A549 (cell line): ENCODE data around the gene ERRFI1. TPM values are rescaled to one million over a fixed set of nuclear protein-coding genes. Genes with fewer than 3 reads are reported as not detected.

Experiments
- ATAC-seq, 2 experiments: fragments of 200-7000 bp in 1 of 2; fragments of >200 bp in 1 of 2; cut with Nextera tagmentation in 1 of 2; cut with Tn5 transposase in 1 of 2; 3 replicates each; pipeline versions ENCODE4 v1.8.0 to v1.9.1; 2018 to 2020; ENCODE audit warnings: mild to moderate bottlenecking in 1 of 2, moderate library complexity in 1 of 2
- CTCF ChIA-PET: fragments of 300-600 bp; sonication (Branson Sonifier 250); formaldehyde crosslinking; extraction: SDS; loops from one replicate; lab custom pipeline; 2021; ENCODE audit warnings: antibody characterized with exemption, inconsistent platforms; lab: Yijun Ruan, JAX
- POLR2A ChIA-PET: fragments of 350-600 bp; formaldehyde crosslinking; extraction: SDS; loops from one replicate; lab custom pipeline; 2021; ENCODE audit warnings: antibody characterized with exemption, inconsistent platforms; lab: Yijun Ruan, JAX
- DNase-seq, 2 experiments: peaks; one replicate each; pipeline versions ENCODE4 v3.0.0 to v3.0.0-alpha.2; 2011 to 2016; ENCODE audit warnings: low read depth in 1 of 2, low spot score in 1 of 2
- FAIRE-seq: peaks from 2 replicates; lab custom pipeline; 2011; peaks lifted over from hg19 to GRCh38; lab: Jason Lieb, UNC
- H3K27ac ChIP-seq, 2 experiments: fragments of >200 bp; sonication (Bioruptor Twin); formaldehyde crosslinking; 3 replicates each; pipeline ENCODE4 v1.5.1; 2016 to 2017
- H3K4me1 ChIP-seq: fragments of >200 bp; sonication (Bioruptor Twin); formaldehyde crosslinking; 3 replicates; pipeline ENCODE4 v1.6.1; 2016
- H3K4me2 ChIP-seq: fragments of >200 bp; sonication (Bioruptor Twin); formaldehyde crosslinking; 3 replicates; pipeline ENCODE4 v1.6.1; 2016
- H3K4me3 ChIP-seq: fragments of >200 bp; sonication (Bioruptor Twin); formaldehyde crosslinking; 3 replicates; pipeline ENCODE4 v1.5.1; 2016
- H3K9me3 ChIP-seq: fragments of >200 bp; sonication (Bioruptor Twin); formaldehyde crosslinking; 3 replicates; pipeline ENCODE4 v1.6.1; 2016
- CHD2 ChIP-seq: fragments of 150-350 bp; IDR thresholded peaks from 2 replicates; pipeline ENCODE4 v1.6.1; 2014; ENCODE audit warnings: low read length; ENCODE audit not compliant: partially characterized antibody
- FOSL2 ChIP-seq, 2 experiments: fragments of 450-650 bp in 1 of 2; fragments of >200 bp in 1 of 2; sonication (Bioruptor Twin) in 1 of 2; formaldehyde crosslinking; IDR thresholded peaks; 2 replicates each; pipeline versions ENCODE4 v1.5.0 to v1.6.1; 2016 to 2020; ENCODE audit warnings: mild to moderate bottlenecking in 1 of 2, moderate library complexity in 1 of 2
- FOXS1 ChIP-seq: fragments of 250-450 bp; sonication (Bioruptor Pico); IDR thresholded peaks from 2 replicates; pipeline ENCODE4 v1.5.0; 2020; ENCODE audit warnings: mild to moderate bottlenecking, moderate library complexity
- GATA3 ChIP-seq: IDR thresholded peaks from 2 replicates; pipeline ENCODE4 v1.6.1; 2012; ENCODE audit warnings: borderline replicate concordance
- HOXB5 ChIP-seq: fragments of 250-450 bp; sonication (Bioruptor Pico); IDR thresholded peaks from 2 replicates; pipeline ENCODE4 v1.5.0; 2020; ENCODE audit warnings: mild to moderate bottlenecking, moderate library complexity
- JUN ChIP-seq, 2 experiments: fragments of >200 bp; sonication (Bioruptor Twin); formaldehyde crosslinking; IDR thresholded peaks; 2 replicates in 1 of 2; 3 replicates in 1 of 2; pipeline ENCODE4 v1.6.1; 2016 to 2017
- MAFK ChIP-seq: fragments of 450-650 bp; IDR thresholded peaks from 2 replicates; pipeline ENCODE4 v1.6.1; 2014; ENCODE audit not compliant: partially characterized antibody
- NFE2L2 ChIP-seq: fragments of 150-350 bp; conservative IDR thresholded peaks from 2 replicates; pipeline ENCODE4 v1.6.1; 2014; ENCODE audit warnings: low read length
- PHF8 ChIP-seq: fragments of 200-600 bp; sonication (generic); IDR thresholded peaks from 2 replicates; pipeline ENCODE4 v1.6.1; 2016; ENCODE audit warnings: low read depth, mild to moderate bottlenecking, antibody characterized with exemption, moderate library complexity, borderline replicate concordance
- POLR2A ChIP-seq: IDR thresholded peaks from 2 replicates; pipeline ENCODE4 v1.6.1; 2012; ENCODE audit warnings: mild to moderate bottlenecking, low read length
- TFCP2L1 ChIP-seq: fragments of 250-450 bp; sonication (Bioruptor Pico); IDR thresholded peaks from 2 replicates; pipeline ENCODE4 v1.5.0; 2021; ENCODE audit warnings: mild to moderate bottlenecking
- ZC3H11A ChIP-seq: fragments of 450-650 bp; IDR thresholded peaks from 2 replicates; pipeline ENCODE4 v1.6.1; 2014; ENCODE audit warnings: antibody characterized with exemption, mild to moderate bottlenecking
- ZSCAN20 ChIP-seq: fragments of 250-450 bp; sonication (Bioruptor Pico); IDR thresholded peaks from 2 replicates; pipeline ENCODE4 v1.8.0; 2022; ENCODE audit warnings: mild to moderate bottlenecking, moderate library complexity
- WGBS: methylation state at CpG from one replicate; pipeline ENCODE4 v1.1.6; 2017; ENCODE audit errors: missing lambda C conversion rate; 5-methylcytosine and 5-hydroxymethylcytosine counted together
- polyA minus RNA-seq: library from RNA; depleted of rRNA, polyadenylated mRNA; stranded (reverse); fragments of >200 nt; gene quantifications from 2 replicates; pipeline ENCODE4 v1.2.3, GENCODE V29; 2011; rRNA and poly(A)+ RNA removed
- polyA plus RNA-seq, 4 experiments: library from polyadenylated mRNA; depleted of rRNA in 3 of 4; stranded (reverse); fragments of >200 nt; fragmentation: RNase III in 1 of 4; extraction: RNeasy Plus Mini Kit Qiagen cat#74134 plus additional on column Dnase treatment in 1 of 4; gene quantifications; 2 replicates in 3 of 4; 3 replicates in 1 of 4; pipeline ENCODE4 v1.2.3, GENCODE V29; 2011 to 2017
- TF ChIP-seq, protein P1 (sequence below): fragments of >200 bp; sonication (Bioruptor Twin); formaldehyde crosslinking; IDR thresholded peaks from 3 replicates; pipeline ENCODE4 v1.6.1; 2016
- TF ChIP-seq, protein P2 (sequence below): IDR thresholded peaks from 2 replicates; pipeline ENCODE4 v1.6.1; 2012
- TF ChIP-seq, protein P3 (sequence below): IDR thresholded peaks from 2 replicates; pipeline ENCODE4 v1.6.1; 2012; ENCODE audit warnings: low read depth, borderline replicate concordance
- TF ChIP-seq, protein P4 (sequence below): fragments of 200-600 bp; sonication (generic); IDR thresholded peaks from 2 replicates; pipeline ENCODE4 v1.6.1; 2016; ENCODE audit warnings: antibody characterized with exemption, mild to moderate bottlenecking, moderate library complexity

Gene ERRFI1, protein sequence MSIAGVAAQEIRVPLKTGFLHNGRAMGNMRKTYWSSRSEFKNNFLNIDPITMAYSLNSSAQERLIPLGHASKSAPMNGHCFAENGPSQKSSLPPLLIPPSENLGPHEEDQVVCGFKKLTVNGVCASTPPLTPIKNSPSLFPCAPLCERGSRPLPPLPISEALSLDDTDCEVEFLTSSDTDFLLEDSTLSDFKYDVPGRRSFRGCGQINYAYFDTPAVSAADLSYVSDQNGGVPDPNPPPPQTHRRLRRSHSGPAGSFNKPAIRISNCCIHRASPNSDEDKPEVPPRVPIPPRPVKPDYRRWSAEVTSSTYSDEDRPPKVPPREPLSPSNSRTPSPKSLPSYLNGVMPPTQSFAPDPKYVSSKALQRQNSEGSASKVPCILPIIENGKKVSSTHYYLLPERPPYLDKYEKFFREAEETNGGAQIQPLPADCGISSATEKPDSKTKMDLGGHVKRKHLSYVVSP
- 193 and 217 TPM in 2 replicates for polyA plus RNA-seq (2011; rRNA removed)
- 48.0 and 74.2 TPM in 2 replicates for polyA plus RNA-seq (2012; cell fraction: cytosol; rRNA removed)
- polyA plus RNA-seq (2012; cell fraction: nucleus; rRNA removed) = 61.4 and 108 TPM in 2 replicates
- 44.2 to 51.0 TPM (median 49.0 TPM) in 3 replicates for polyA plus RNA-seq (2017; fragmentation: RNase III; extraction: RNeasy Plus Mini Kit Qiagen cat#74134 plus additional on column Dnase treatment)
- 94.7 and 114 TPM in 2 replicates for polyA minus RNA-seq

DNA sequence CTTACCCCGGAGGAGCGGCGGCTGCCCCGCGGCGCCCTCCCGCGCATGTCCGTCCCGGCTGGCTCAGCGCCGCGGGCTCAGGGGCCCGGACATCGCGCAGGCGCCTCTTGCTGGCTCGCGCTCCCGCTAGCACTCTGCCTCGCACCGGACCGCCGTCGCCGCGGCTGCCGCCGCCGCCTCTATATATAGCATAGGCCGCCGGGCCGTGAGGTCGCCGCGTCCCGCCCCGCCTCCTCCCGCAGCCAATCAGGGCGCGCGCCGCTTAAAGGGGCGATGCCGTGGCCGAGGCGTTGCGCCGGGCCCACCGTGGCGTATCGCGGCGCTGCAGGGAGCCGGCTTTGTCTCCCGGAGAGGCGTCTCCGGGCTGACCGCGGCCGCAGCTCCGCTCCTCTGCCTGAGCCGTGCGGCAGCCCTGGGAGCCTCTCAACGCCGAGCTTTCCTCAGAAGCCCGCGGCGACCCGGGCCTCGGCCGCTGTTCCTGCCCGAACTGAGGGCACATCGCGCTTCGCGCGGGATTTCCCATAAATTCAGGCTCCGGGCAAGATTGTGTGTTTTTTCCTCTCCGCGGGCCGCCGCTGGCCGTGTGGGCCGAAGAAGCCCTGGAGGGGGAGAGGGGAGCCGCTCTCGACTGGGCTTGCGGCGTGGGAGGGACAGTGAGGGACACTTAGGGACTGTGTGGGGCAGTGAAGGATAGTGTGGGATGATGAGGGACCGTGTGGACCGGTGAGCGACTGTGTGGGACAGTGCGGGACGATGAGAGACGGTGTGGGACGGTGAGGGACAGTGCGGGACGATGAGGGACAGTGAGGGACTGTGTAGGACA lies at the start of gene ERRFI1:
ERRFI1 (minus strand) TSS at position 157 of the 823 bp plus-strand sequence. CDS start 10,690 bp downstream, outside the sequence.
- under 1% methylated on average over 14 of the region's 98 CpGs for WGBS
- FAIRE-seq (no peak), DNase-seq (peak; percentile 55 to 94), ATAC-seq (peak; percentile 75 to 76)
- peak within 1 kb of the TSS; percentile 86 for H3K4me2 ChIP-seq
- H3K27ac ChIP-seq = peak within 1 kb of the TSS; percentile 98 to 100
- POLR2A ChIA-PET = interaction anchor here (0.5 to 1.4 kb wide), 13 partner anchors 8 to 288 kb away, joined by 3 to 7 read pairs (median 4); no protein-coding TSS in a partner anchor
- peaks cover 28% of the 10 kb centered on the region for H3K4me1 ChIP-seq
- TF ChIP-seq, protein P1, sequence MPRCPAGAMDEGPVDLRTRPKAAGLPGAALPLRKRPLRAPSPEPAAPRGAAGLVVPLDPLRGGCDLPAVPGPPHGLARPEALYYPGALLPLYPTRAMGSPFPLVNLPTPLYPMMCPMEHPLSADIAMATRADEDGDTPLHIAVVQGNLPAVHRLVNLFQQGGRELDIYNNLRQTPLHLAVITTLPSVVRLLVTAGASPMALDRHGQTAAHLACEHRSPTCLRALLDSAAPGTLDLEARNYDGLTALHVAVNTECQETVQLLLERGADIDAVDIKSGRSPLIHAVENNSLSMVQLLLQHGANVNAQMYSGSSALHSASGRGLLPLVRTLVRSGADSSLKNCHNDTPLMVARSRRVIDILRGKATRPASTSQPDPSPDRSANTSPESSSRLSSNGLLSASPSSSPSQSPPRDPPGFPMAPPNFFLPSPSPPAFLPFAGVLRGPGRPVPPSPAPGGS = peak; percentile 98
- TF ChIP-seq HOXB5 (CRISPR knock-in tag) (0 out of 2 replicates have a peak, but pooled peaks have one; percentile 61), ZC3H11A (no peak), TFCP2L1 (peak; percentile 66; the same call in 1 of the 2 replicates), PHF8 (no peak), JUN (IDR thresholded peaks at IDR 0.05) (peak; percentile 96 to 98), POLR2A (peak; percentile 97), NFE2L2 (no peak), MAFK (no peak), ZSCAN20 (CRISPR knock-in tag) (no peak), CHD2 (peak; percentile 72), FOSL2 (IDR thresholded peaks at IDR 0.05) (no peak), FOSL2 (CRISPR knock-in tag; IDR thresholded peaks at IDR 0.05) (peak; percentile 21), GATA3 (peak; percentile 37; the same call in 1 of the 2 replicates), FOXS1 (no peak)
- TF ChIP-seq, protein P2, sequence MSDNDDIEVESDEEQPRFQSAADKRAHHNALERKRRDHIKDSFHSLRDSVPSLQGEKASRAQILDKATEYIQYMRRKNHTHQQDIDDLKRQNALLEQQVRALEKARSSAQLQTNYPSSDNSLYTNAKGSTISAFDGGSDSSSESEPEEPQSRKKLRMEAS = peak; percentile 85
- TF ChIP-seq, protein P3, sequence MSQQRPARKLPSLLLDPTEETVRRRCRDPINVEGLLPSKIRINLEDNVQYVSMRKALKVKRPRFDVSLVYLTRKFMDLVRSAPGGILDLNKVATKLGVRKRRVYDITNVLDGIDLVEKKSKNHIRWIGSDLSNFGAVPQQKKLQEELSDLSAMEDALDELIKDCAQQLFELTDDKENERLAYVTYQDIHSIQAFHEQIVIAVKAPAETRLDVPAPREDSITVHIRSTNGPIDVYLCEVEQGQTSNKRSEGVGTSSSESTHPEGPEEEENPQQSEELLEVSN = peak; percentile 69
- TF ChIP-seq, protein P4, sequence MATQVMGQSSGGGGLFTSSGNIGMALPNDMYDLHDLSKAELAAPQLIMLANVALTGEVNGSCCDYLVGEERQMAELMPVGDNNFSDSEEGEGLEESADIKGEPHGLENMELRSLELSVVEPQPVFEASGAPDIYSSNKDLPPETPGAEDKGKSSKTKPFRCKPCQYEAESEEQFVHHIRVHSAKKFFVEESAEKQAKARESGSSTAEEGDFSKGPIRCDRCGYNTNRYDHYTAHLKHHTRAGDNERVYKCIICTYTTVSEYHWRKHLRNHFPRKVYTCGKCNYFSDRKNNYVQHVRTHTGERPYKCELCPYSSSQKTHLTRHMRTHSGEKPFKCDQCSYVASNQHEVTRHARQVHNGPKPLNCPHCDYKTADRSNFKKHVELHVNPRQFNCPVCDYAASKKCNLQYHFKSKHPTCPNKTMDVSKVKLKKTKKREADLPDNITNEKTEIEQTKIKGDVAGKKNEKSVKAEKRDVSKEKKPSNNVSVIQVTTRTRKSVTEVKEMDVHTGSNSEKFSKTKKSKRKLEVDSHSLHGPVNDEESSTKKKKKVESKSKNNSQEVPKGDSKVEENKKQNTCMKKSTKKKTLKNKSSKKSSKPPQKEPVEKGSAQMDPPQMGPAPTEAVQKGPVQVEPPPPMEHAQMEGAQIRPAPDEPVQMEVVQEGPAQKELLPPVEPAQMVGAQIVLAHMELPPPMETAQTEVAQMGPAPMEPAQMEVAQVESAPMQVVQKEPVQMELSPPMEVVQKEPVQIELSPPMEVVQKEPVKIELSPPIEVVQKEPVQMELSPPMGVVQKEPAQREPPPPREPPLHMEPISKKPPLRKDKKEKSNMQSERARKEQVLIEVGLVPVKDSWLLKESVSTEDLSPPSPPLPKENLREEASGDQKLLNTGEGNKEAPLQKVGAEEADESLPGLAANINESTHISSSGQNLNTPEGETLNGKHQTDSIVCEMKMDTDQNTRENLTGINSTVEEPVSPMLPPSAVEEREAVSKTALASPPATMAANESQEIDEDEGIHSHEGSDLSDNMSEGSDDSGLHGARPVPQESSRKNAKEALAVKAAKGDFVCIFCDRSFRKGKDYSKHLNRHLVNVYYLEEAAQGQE = peak; percentile 57
- CTCF ChIA-PET = interaction anchor here (0.9 to 4.2 kb wide), 2 partner anchors 11 to 176 kb away, joined by 3 to 28 read pairs; no protein-coding TSS in a partner anchor
- H3K9me3 ChIP-seq = no peaks in the 10 kb centered on the region
- H3K4me3 ChIP-seq = peak within 1 kb of the TSS; percentile 91
